Heart right ventricle (tissue), 16 donors: ENCODE measurements around the gene COL18A1. TPM values are rescaled to one million over a fixed set of nuclear protein-coding genes. Genes with fewer than 3 reads are reported as not detected.

ENCODE experiments used
- ATAC-seq, 8 donors: fragments of 200-7000 bp; cut with Tn5 transposase; one replicate each; pipeline ENCODE4 v1.9.1; 2020; ENCODE audit warnings: mild to moderate bottlenecking in 8 of 8, moderate library complexity in 8 of 8, moderate number of reproducible peaks in 1 of 8
- DNase-seq, 2 donors: peaks; one replicate each; pipeline ENCODE4 v3.0.0-alpha.2; 2020
- H3K27ac ChIP-seq, 10 donors: fragments of 200-600 bp; sonication (generic) in 2 of 10; one replicate each; pipeline versions ENCODE4 v1.5.0 to v1.8.0; 2020 to 2022; ENCODE audit warnings: mild to moderate bottlenecking in 3 of 10
- H3K27me3 ChIP-seq, 7 donors: fragments of 200-600 bp; one replicate each; pipeline ENCODE4 v1.8.0; 2021 to 2022; ENCODE audit warnings: mild to moderate bottlenecking in 2 of 7
- H3K36me3 ChIP-seq, 9 donors: fragments of 200-600 bp; sonication (generic) in 1 of 9; one replicate each; pipeline versions ENCODE4 v1.5.0 to v1.8.0; 2020 to 2022; ENCODE audit warnings: mild to moderate bottlenecking in 2 of 9
- H3K4me1 ChIP-seq, 9 donors: fragments of 200-600 bp; sonication (generic) in 1 of 9; one replicate each; pipeline versions ENCODE4 v1.5.0 to v1.8.0; 2020 to 2022; ENCODE audit warnings: mild to moderate bottlenecking in 4 of 9
- H3K4me3 ChIP-seq, 10 donors: fragments of 200-600 bp; sonication (generic) in 2 of 10; one replicate each; pipeline versions ENCODE4 v1.5.0 to v1.8.0; 2020 to 2022; ENCODE audit warnings: mild to moderate bottlenecking in 7 of 10, moderate library complexity in 2 of 10
- H3K9me3 ChIP-seq, 11 donors: fragments of 200-600 bp in 10 of 11; sonication (generic) in 2 of 11; one replicate each; pipeline versions ENCODE4 v1.5.0 to v1.8.0; 2013 to 2022; ENCODE audit warnings: mild to moderate bottlenecking in 2 of 11, control low read depth in 1 of 11, moderate library complexity in 1 of 11
- WGBS, 2 donors: extraction: QIAGEN DNeasy Blood & Tissue Kit; methylation state at CpG; one replicate each; pipeline ENCODE4 v1.1.7; 2013; ENCODE audit warnings: inconsistent platforms in 1 of 2; 5-methylcytosine and 5-hydroxymethylcytosine counted together
- intact Hi-C, 10 donors: fragments of 100-400 bp; cut with DNase I; formaldehyde crosslinking; loops; one replicate each; pipeline versions ENCODE4 v1.11.1 to v1.14.2; 2022
- polyA plus RNA-seq, 2 donors: library from polyadenylated mRNA; stranded (reverse); fragments of 200-250 nt; gene quantifications; one replicate each; pipeline ENCODE4 v1.2.3, GENCODE V29; 2013
- total RNA-seq, 10 donors: library from RNA; stranded (reverse); fragmentation: NEBNext Ultra II Directional in 3 of 10; extraction: Animal tissue kit (Norgen Biotek cat#: 25700) in 3 of 10; gene quantifications; one replicate each; pipeline versions ENCODE4 v1.2.1 to v1.2.4, GENCODE V29; 2021 to 2023
- TF ChIP-seq, protein P1 (sequence below), 9 donors: fragments of 200-600 bp; sonication (generic) in 2 of 9; IDR thresholded peaks; one replicate each; pipeline versions ENCODE4 v1.5.0 to v1.8.0; 2021 to 2022; ENCODE audit warnings: antibody characterized with exemption in 9 of 9, mild to moderate bottlenecking in 5 of 9, moderate library complexity in 1 of 9
- donor health status: Arrhythmogenic right ventricular cardiomyopathy.
- donor health status: ischemic (EF 13 %, LVEDD 7.1; RV severe dilation, severe dysfunction).
- donor health status: healthy with polysubstance abuse.
- donor health status: DM: no; HTN: yes; CAD: no.
- donor health status: DM: no; HTN: no; CAD: no.
- donor health status: ischemic (EF 25% LVEDD 6.9; RV normal size, moderate dysfunction).
- donor health status: ischemic (EF 25% LVEDD 5.7; RV mildly dilated, moderate dysfunction).
- donor health status: healthy.
- donor health status: DM: yes; HTN: yes; CAD: no.
- donor health status: Ischemic cardiomyopathy.
- donor health status: ischemic (EF 35%, LVEDD 5.7; RV mildly dilated, moderate dysfunction).
- donor health status: nonischemic (EF 11% LVEDD 7.7; RV severe dilation, severe dysfunction).
- donor health status: DM: yes; HTN: yes; CAD: no.
- donor health status: PGD.
- donor health status: ischemic (EF 29% LVEDD 5.4; RV normal size, mild dysfunction).
- donor health status: nonischemic (EF 23%, LVEDD 6.1; RV moderate dilation, normal function).

COL18A1 gene
- total and polyA plus RNA-seq, 12 donors: 33.7 to 87.1 (median 52.6) TPM

DNA sequence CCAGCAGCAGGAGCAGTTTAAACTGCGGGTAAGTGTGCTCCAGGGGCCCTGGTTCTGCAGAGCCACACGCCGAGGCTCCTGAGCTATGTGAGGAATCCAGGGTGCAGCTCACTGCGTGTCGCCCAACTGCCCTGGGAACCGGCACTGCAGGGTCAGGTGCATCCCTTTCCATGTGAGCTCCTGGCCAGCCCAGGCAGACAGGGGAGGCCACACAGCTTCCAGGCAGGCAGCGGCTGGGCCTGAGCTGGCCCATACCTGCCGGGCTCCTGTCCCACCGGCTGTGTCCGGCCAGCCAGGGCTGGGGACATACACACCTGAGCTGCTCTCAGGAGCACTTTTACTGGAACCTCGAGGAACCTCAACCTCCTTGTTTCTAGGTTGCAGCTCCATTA, 18.6 kb upstream of the COL18A1 start:
- Histone ChIP-seq H3K27me3 (peaks cover 0 to 6% (median 0%) of the 10 kb centered on the region in 7 donors), H3K36me3 (no peaks in the 10 kb centered on the region), H3K4me1 (peaks cover 9 to 25% (median 17%) of the 10 kb centered on the region in 9 donors), H3K27ac (peak overlapping the region in 2 of 10 donors; percentile 1 to 66), H3K4me3 (no peak overlapping the region), H3K9me3 (peaks cover 0 to 4% (median 0%) of the 10 kb centered on the region in 11 donors)
- ATAC-seq (no peak), DNase-seq (no peak)
- WGBS, 2 donors: 72% methylated on average over 11 of the region's 11 CpGs
- intact Hi-C loops: loop anchor here in 5 of 10 donors (2.0 to 5.0 kb wide), 2 partner anchors 51 to 52 kb away; no protein-coding TSS in a partner anchor
- TF ChIP-seq, protein P1, sequence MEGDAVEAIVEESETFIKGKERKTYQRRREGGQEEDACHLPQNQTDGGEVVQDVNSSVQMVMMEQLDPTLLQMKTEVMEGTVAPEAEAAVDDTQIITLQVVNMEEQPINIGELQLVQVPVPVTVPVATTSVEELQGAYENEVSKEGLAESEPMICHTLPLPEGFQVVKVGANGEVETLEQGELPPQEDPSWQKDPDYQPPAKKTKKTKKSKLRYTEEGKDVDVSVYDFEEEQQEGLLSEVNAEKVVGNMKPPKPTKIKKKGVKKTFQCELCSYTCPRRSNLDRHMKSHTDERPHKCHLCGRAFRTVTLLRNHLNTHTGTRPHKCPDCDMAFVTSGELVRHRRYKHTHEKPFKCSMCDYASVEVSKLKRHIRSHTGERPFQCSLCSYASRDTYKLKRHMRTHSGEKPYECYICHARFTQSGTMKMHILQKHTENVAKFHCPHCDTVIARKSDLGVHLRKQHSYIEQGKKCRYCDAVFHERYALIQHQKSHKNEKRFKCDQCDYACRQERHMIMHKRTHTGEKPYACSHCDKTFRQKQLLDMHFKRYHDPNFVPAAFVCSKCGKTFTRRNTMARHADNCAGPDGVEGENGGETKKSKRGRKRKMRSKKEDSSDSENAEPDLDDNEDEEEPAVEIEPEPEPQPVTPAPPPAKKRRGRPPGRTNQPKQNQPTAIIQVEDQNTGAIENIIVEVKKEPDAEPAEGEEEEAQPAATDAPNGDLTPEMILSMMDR (IDR thresholded peaks at IDR 0.05): no peak

DNA sequence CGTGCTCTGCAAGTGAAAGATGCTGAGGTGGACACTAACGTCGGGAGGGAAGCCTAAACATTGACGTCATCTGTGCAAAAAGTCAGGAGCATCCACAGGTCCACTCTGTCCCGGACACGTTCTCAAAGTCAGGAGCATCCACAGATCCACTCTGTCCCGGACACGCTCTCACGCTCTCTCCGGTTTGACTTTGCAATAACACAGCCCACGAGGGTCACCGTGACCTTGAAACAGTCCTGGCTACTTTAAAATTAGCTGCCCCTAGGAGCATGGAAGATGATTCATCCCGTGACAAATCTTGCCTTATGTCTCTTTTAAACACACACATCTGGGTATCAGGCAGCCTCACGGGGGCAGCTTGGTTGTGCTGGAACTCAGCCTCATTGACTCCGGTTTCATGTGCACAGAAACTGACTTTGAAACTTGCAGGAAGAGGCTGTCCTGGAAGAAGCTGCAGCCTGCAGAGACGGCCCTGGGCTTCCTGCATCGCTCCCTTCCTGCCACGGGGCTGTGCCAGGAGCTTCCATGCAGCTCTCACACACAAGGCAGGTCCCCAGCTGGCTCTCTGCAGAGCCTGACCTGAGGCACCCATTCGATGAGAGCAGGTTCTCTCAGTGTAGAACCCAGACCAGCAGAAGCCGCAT, 18.1 kb upstream of the COL18A1 start:
- TF ChIP-seq, protein P1 (IDR thresholded peaks at IDR 0.05): peak in 7 of 9 donors; percentile 30 to 59 (median 49)
- WGBS, 2 donors: 27 to 33% methylated on average over 20 of the region's 20 CpGs
- peak overlapping the region in 7 of 10 donors; percentile 1 to 66 (median 44) for H3K27ac ChIP-seq

DNA sequence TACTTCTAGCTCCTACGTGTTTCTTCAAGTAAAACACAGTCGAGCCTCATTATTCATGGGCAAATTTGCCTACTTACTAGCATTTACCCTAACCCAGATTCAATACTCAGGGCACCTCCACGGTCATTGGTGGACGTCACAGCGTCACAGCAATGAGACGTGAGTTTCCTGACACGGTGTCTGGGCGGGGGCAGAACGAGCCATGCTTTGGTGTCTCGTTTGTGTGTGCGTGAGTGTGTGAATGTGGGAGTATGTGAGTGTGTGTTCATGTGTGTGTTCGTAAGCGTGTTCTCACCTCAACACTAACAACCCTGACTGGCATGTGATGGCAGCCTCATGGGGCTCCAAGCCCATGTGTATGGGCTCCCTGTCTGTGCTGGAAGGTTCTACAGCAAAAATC, 17.5 kb upstream of the COL18A1 start:
- Histone ChIP-seq H3K4me1 (peaks cover 9 to 25% (median 17%) of the 10 kb centered on the region in 9 donors), H3K36me3 (no peaks in the 10 kb centered on the region), H3K9me3 (peaks cover 0 to 4% (median 0%) of the 10 kb centered on the region in 11 donors), H3K27me3 (peaks cover 0 to 9% (median 0%) of the 10 kb centered on the region in 7 donors), H3K4me3 (no peak overlapping the region), H3K27ac (peak overlapping the region in 8 of 10 donors; percentile 28 to 66 (median 44))
- 82 to 83% methylated on average over 13 of the region's 13 CpGs for WGBS, 2 donors
- TF ChIP-seq, protein P1 (IDR thresholded peaks at IDR 0.05): no peak
- no peak for ATAC-seq
- DNase-seq: no peak
- intact Hi-C loops: loop anchor here in 6 of 10 donors (1.0 to 5.0 kb wide), 3 partner anchors 50 to 52 kb away; no protein-coding TSS in a partner anchor

More for the DNA sequence above, 18.1 kb upstream of the COL18A1 start:
- peak; percentile 41 to 68 (median 64) for ATAC-seq
- H3K27me3 ChIP-seq: peaks cover 0 to 9% (median 0%) of the 10 kb centered on the region in 7 donors
- peak overlapping the region in 1 of 10 donors; percentile 8 for H3K4me3 ChIP-seq
- intact Hi-C loops: loop anchor here in 6 of 10 donors (1.0 to 5.0 kb wide), 3 partner anchors 50 to 52 kb away; no protein-coding TSS in a partner anchor
- H3K9me3 ChIP-seq: peaks cover 0 to 4% (median 0%) of the 10 kb centered on the region in 11 donors
- peaks cover 9 to 25% (median 17%) of the 10 kb centered on the region in 9 donors for H3K4me1 ChIP-seq
- H3K36me3 ChIP-seq: no peaks in the 10 kb centered on the region
- DNase-seq: peak; percentile 51 to 54

DNA sequence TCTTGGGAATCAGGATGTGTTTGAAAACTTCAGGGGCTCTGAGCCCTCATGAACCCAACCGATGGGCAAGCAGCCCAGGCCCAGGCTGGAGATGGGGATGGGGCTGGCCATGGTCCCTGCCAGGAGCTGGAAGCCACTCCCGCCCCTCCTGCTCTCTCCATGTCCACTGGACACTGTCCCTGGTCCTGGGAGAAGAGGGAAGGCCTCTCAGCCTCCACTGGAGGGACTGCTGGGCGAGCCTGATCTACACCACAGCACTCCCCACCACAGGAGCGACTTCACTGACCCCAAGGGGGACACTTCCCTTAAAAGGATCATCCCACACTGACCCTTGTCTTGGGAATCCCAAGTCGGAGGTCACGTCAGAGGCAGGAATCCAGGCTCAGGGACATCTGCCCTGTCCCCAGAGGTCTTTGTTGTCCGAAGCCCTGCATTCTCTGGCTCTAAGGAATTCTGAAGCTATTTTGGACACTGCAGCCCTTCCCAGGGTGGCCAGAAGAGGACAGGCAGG, 16.9 kb upstream of the COL18A1 start:
- Histone ChIP-seq H3K4me3 (no peak overlapping the region), H3K4me1 (peaks cover 9 to 25% (median 17%) of the 10 kb centered on the region in 9 donors), H3K9me3 (no peaks in the 10 kb centered on the region), H3K27me3 (peaks cover 0 to 9% (median 0%) of the 10 kb centered on the region in 7 donors), H3K27ac (peak overlapping the region in 7 of 10 donors; percentile 28 to 62 (median 42)), H3K36me3 (no peaks in the 10 kb centered on the region)
- WGBS, 2 donors: 74% methylated on average over 7 of the region's 7 CpGs
- peak; percentile 44 to 81 (median 66) for ATAC-seq
- peak; percentile 49 to 57 for DNase-seq
- TF ChIP-seq, protein P1 (IDR thresholded peaks at IDR 0.05): peak in 5 of 9 donors; percentile 8 to 35 (median 16)
- intact Hi-C loops: loop anchor here in 2 of 10 donors (5.0 kb wide), 1 partner anchor 49 kb away; no protein-coding TSS in a partner anchor
